Transverse colon (tissue), 4 donors: Measurements from ENCODE around the gene TACC2. TPM values are rescaled to one million over a fixed set of nuclear protein-coding genes. Genes with fewer than 3 reads are reported as not detected.
A peak's percentile ranks its signal among the peaks of the same experiment; 100 is the strongest.

Source experiments
- DNase-seq: peaks from one replicate; pipeline ENCODE4 v3.0.0-alpha.2; 2019
- H3K27ac ChIP-seq, 4 donors: fragments of 200-600 bp; sonication (generic); 2 replicates each; pipeline ENCODE4 v1.5.1; 2016 to 2018; ENCODE audit warnings: inconsistent platforms in 4 of 4
- H3K27me3 ChIP-seq: fragments of 200-600 bp; sonication (generic); 2 replicates; pipeline ENCODE4 v1.5.1; 2017; ENCODE audit warnings: inconsistent platforms
- H3K36me3 ChIP-seq, 4 donors: fragments of 200-600 bp; sonication (generic); 2 replicates each; pipeline ENCODE4 v1.5.1; 2017 to 2019; ENCODE audit warnings: inconsistent platforms in 4 of 4
- H3K4me1 ChIP-seq, 4 donors: fragments of 200-600 bp; sonication (generic); 2 replicates each; pipeline ENCODE4 v1.5.1; 2017 to 2020; ENCODE audit warnings: inconsistent platforms in 4 of 4
- H3K4me3 ChIP-seq, 4 donors: fragments of 200-600 bp; sonication (generic); 1 replicate in 1 of 4; 2 replicates in 3 of 4; pipeline versions ENCODE4 v1.5.1 to v1.6.1; 2017 to 2019; ENCODE audit warnings: inconsistent platforms in 4 of 4
- H3K9me3 ChIP-seq, 2 donors: fragments of 200-600 bp; sonication (generic); 2 replicates each; pipeline ENCODE4 v1.5.1; 2017 to 2019; ENCODE audit warnings: inconsistent platforms in 2 of 2
- EP300 ChIP-seq: sonication (generic); formaldehyde crosslinking; IDR thresholded peaks from one replicate; pipeline ENCODE4 v1.6.1; 2017; ENCODE audit warnings: antibody characterized with exemption, low read depth
- POLR2A ChIP-seq: fragments of 450-650 bp; IDR thresholded peaks from one replicate; pipeline ENCODE4 v1.6.1; 2016; ENCODE audit warnings: antibody characterized with exemption, mild to moderate bottlenecking, moderate library complexity
- POLR2AphosphoS5 ChIP-seq, 3 donors: sonication (generic); formaldehyde crosslinking; IDR thresholded peaks; one replicate each; pipeline ENCODE4 v1.6.1; 2016; ENCODE audit warnings: antibody characterized with exemption in 3 of 3
- WGBS, 2 donors: methylation state at CpG; one replicate each; pipeline ENCODE4 v1.1.5; 2018; ENCODE audit warnings: low coverage in 1 of 2; 5-methylcytosine and 5-hydroxymethylcytosine counted together
- in situ Hi-C, 4 donors: fragments of 200-750 bp; cut with MboI; loops; one replicate each; pipeline versions ENCODE4 v1.15.0 to v1.15.1; 2017; ENCODE audit warnings: low sequenced_read_pairs in 3 of 4, low pct_ligation_motif_present in 1 of 4, low pct_unique_long_range_greater_than_20kb in 1 of 4
- intact Hi-C: fragments of 100-400 bp; cut with DNase I; formaldehyde crosslinking; loops from one replicate; pipeline ENCODE4 v1.15.1; 2023; ENCODE audit warnings: low total_unique reads
- total RNA-seq, 4 donors: library from RNA; depleted of rRNA; stranded (reverse); fragments of >200 nt; gene quantifications; one replicate each; pipeline ENCODE4 v1.1.0, GENCODE V29; 2016
- TF ChIP-seq, protein P1 (sequence below), 5 experiments: fragments of 200-600 bp in 3 of 5; fragments of 450-650 bp in 2 of 5; sonication (generic) in 3 of 5; IDR thresholded peaks; 1 replicate in 2 of 5; 2 replicates in 3 of 5; pipeline ENCODE4 v1.5.1; 2016 to 2017; ENCODE audit warnings: antibody characterized with exemption in 5 of 5, inconsistent platforms in 3 of 5, mild to moderate bottlenecking in 2 of 5, moderate library complexity in 1 of 5

TACC2 gene
- total RNA-seq, 4 donors from 2014 or later, result 65.9 to 178 (median 101) TPM

DNA sequence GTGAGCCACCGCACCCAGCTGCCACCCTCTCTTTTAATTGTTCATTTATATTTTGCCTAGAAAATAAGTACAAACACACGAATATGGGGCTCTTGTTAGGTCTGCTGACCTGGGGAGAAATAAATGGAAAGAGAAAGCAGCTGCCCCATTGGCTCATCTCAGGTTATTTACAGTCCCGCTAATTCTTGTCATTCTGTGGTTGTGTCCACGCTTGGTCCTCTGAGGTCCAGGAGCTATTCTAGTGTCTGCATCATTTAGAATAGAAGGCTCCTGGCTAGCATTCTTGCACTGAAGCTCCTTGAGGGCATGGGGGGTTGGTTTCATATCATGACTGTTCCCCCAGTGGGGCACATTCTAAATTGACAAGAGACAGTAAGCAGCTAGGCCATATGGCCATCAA lies 128.5 kb downstream of the TACC2 start:
- Histone ChIP-seq H3K4me3 (no peak overlapping the region), H3K36me3 (no peaks in the 10 kb centered on the region), H3K27ac (no peak overlapping the region), H3K27me3 (no peaks in the 10 kb centered on the region), H3K4me1 (peaks cover 6 to 27% (median 17%) of the 10 kb centered on the region in 4 donors), H3K9me3 (no peaks in the 10 kb centered on the region)
- in situ Hi-C loops (no loop called here), intact Hi-C loops (no loop called here)
- WGBS, 2 donors, result 74% methylated on average over 4 of the region's 4 CpGs; no CpG with 5 or more reads in 1 of the 2 donors
- TF ChIP-seq POLR2A (no peak), EP300 (no peak), POLR2AphosphoS5 (IDR thresholded peaks at IDR 0.05) (no peak)
- TF ChIP-seq, protein P1, sequence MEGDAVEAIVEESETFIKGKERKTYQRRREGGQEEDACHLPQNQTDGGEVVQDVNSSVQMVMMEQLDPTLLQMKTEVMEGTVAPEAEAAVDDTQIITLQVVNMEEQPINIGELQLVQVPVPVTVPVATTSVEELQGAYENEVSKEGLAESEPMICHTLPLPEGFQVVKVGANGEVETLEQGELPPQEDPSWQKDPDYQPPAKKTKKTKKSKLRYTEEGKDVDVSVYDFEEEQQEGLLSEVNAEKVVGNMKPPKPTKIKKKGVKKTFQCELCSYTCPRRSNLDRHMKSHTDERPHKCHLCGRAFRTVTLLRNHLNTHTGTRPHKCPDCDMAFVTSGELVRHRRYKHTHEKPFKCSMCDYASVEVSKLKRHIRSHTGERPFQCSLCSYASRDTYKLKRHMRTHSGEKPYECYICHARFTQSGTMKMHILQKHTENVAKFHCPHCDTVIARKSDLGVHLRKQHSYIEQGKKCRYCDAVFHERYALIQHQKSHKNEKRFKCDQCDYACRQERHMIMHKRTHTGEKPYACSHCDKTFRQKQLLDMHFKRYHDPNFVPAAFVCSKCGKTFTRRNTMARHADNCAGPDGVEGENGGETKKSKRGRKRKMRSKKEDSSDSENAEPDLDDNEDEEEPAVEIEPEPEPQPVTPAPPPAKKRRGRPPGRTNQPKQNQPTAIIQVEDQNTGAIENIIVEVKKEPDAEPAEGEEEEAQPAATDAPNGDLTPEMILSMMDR (IDR thresholded peaks at IDR 0.05), result no peak
- DNase-seq, result no peak

DNA sequence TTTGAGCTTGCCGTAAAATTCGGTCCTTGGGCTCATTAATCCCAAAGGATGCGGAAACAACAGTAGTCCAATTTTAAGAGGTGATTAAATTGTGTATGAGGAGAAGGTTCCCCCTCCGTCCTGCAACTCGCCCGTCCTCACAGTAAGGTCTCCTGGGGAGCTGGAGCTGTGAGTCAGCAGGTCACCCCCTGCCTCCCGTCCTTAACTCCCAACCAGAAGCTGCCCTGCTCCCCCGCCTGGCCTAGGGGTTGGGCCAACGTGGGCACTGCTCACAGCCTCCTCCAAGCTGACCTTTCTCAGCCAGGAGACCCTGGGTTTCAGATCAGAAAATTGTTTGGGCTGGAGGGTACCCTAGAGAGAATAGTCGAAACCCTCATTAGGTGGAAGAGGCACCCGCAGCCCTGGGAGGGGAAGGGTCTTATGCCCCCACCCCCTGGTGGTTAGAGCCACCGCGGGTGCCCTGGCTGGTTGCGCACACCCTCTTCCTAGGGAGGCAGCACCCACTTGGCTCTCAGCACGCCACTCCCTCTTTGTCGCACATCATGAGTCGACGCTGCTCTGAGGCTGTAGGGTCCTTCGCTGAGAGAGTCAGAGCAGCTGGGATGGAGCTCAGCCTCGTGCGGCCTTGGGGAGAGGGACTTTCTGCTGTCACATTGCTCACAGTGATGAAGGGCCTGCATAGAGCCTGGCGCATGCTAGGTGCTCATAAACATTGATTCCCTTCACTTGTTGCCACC lies 131.2 kb downstream of the TACC2 start:
- Histone ChIP-seq H3K4me3 (no peak overlapping the region), H3K4me1 (peaks cover 0 to 13% (median 9%) of the 10 kb centered on the region in 4 donors), H3K9me3 (no peaks in the 10 kb centered on the region), H3K36me3 (no peaks in the 10 kb centered on the region), H3K27me3 (no peaks in the 10 kb centered on the region), H3K27ac (no peak overlapping the region)
- intact Hi-C loops, result no loop called here
- TF ChIP-seq POLR2A (no peak), POLR2AphosphoS5 (IDR thresholded peaks at IDR 0.05) (no peak), EP300 (no peak)
- TF ChIP-seq, protein P1 (IDR thresholded peaks at IDR 0.05), result no peak
- in situ Hi-C loops, result no loop called here
- WGBS, 2 donors, result 67 to 81% methylated on average over 1 to 20 of the region's 22 CpGs
- no peak for DNase-seq

DNA sequence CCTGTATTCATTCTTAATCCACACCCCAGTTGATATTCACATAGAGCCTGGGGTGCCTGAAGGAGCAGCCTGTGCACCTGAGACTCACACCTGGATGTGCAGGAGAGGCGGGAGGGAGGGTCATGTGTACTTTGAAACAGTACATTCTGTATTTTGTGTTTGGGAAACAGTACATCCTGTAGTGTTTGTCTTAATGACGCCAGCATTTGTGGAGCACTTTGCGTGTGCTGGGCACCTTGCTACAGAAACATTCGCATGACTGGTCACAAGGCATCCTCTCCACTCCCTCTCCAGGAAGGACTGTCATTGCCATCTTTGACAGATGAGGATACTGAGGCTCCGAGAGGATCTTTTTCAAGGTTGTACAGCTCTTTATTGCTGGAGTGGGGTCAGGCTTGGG lies 132.1 kb downstream of the TACC2 start:
- in situ Hi-C loops, result no loop called here
- no peaks in the 10 kb centered on the region for H3K36me3 ChIP-seq
- H3K4me3 ChIP-seq, result no peak overlapping the region
- intact Hi-C loops, result no loop called here
- no peak for TF ChIP-seq POLR2AphosphoS5 (IDR thresholded peaks at IDR 0.05)
- TF ChIP-seq EP300, result peak; percentile 65
- H3K27ac ChIP-seq, result no peak overlapping the region
- H3K9me3 ChIP-seq, result no peaks in the 10 kb centered on the region
- H3K4me1 ChIP-seq, result peaks cover 0 to 6% (median 4%) of the 10 kb centered on the region in 4 donors
- WGBS, 2 donors, result 87 to 88% methylated on average over 4 to 5 of the region's 5 CpGs
- no peaks in the 10 kb centered on the region for H3K27me3 ChIP-seq
- DNase-seq, result no peak

DNA sequence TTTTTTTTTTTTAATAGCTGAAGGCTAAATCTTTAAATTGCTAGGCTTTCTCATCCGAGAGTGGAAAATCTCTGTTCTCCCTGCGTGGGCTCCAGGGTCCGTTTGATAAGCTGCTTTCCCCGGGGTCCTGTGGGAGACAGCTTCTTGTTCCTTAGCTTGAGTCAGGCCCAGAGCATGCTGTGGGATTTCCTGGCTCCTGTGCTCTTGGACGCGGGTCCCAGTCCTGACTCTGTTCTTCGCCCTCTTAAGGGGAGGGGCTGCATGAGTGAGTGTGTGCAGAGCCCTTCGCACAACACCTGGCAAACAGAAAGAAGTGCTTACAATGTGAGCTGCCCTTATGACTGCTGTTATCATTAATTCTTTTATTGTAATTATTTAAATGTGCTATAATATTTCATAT lies 133.5 kb downstream of the TACC2 start:
- Histone ChIP-seq H3K9me3 (no peaks in the 10 kb centered on the region), H3K27ac (no peak overlapping the region), H3K4me3 (no peak overlapping the region), H3K4me1 (peaks cover 8 to 12% (median 10%) of the 10 kb centered on the region in 4 donors), H3K36me3 (no peaks in the 10 kb centered on the region), H3K27me3 (no peaks in the 10 kb centered on the region)
- TF ChIP-seq, protein P1 (IDR thresholded peaks at IDR 0.05), result no peak
- TF ChIP-seq POLR2AphosphoS5 (IDR thresholded peaks at IDR 0.05) (no peak), POLR2A (no peak), EP300 (no peak)
- in situ Hi-C loops (no loop called here), intact Hi-C loops (no loop called here)
- 80 to 90% methylated on average over 4 to 8 of the region's 8 CpGs for WGBS, 2 donors
- DNase-seq, result no peak
